ENCODE data around the gene LDB2.

GRCh38 chr4:16846540-16847117 is 51.8 kb downstream of the LDB2 start:
- TF ChIP-seq YY1 (IDR thresholded peaks at IDR 0.05; ENCODE audit: insufficient read depth, insufficient read length) (no peak), ZNF274 (IDR thresholded peaks at IDR 0.05; ENCODE audit: low read depth, low read length) (no peak)

Data from NT2/D1 (cell line).